Measurements from ENCODE around the gene DLG2.
"Not testable (repeated sequence)": the region's sequence is repeated elsewhere in the genome, so short reads cannot be mapped to it uniquely, and the experiment has no call there.

Gene DLG2

GRCh38 chr11:84886344-84886743, 740.8 kb downstream of the DLG2 start:
- H3K27me3 Mint-ChIP-seq = peaks cover 2% of the 10 kb centered on the region
- H3K9me3 Mint-ChIP-seq = peaks cover 2% of the 10 kb centered on the region
- no peak overlapping the region for H3K4me3 Mint-ChIP-seq
- no peak for ATAC-seq (ENCODE audit: low read depth)
- H3K27ac Mint-ChIP-seq = no peak overlapping the region
- peaks cover 3% of the 10 kb centered on the region for H3K36me3 Mint-ChIP-seq
- H3K4me1 Mint-ChIP-seq = peaks cover 2% of the 10 kb centered on the region
- no peak for DNase-seq (ENCODE audit: low spot score in 2 of 2)

GRCh38 chr11:84884836-84885235, 742.3 kb downstream of the DLG2 start:
- H3K4me1 Mint-ChIP-seq = peaks cover 2% of the 10 kb centered on the region
- H3K4me3 Mint-ChIP-seq = no peak overlapping the region
- no peak for DNase-seq (ENCODE audit: low spot score in 2 of 2)
- H3K27me3 Mint-ChIP-seq = peaks cover 2% of the 10 kb centered on the region
- no peak for ATAC-seq (ENCODE audit: low read depth)
- H3K9me3 Mint-ChIP-seq = peaks cover 2% of the 10 kb centered on the region
- H3K27ac Mint-ChIP-seq = no peak overlapping the region
- H3K36me3 Mint-ChIP-seq = peaks cover 3% of the 10 kb centered on the region

- Mint-ChIP-seq H3K4me1 (no peaks in the 10 kb centered on the region), H3K27ac (no peak overlapping the region), H3K9me3 (peaks cover 2% of the 10 kb centered on the region)
Measured at GRCh38 chr11:84882056-84882455, 745.1 kb downstream of the DLG2 start.

GRCh38 chr11:84871116-84871515, 756.0 kb downstream of the DLG2 start:
- no peak for ATAC-seq (ENCODE audit: low read depth)
- no peak for DNase-seq (ENCODE audit: low spot score in 2 of 2)
- Mint-ChIP-seq H3K4me3 (no peak overlapping the region), H3K27me3 (no peaks in the 10 kb centered on the region), H3K4me1 (peaks cover 4% of the 10 kb centered on the region), H3K27ac (no peak overlapping the region), H3K9me3 (peaks cover under 1% of the 10 kb centered on the region), H3K36me3 (peaks cover under 1% of the 10 kb centered on the region)

More at GRCh38 chr11:84882056-84882455, 745.1 kb downstream of the DLG2 start:
- H3K4me3 Mint-ChIP-seq = no peak overlapping the region
- peaks cover 3% of the 10 kb centered on the region for H3K36me3 Mint-ChIP-seq
- ATAC-seq (ENCODE audit: low read depth) (no peak), DNase-seq (ENCODE audit: low spot score in 2 of 2) (no peak)
- H3K27me3 Mint-ChIP-seq = no peaks in the 10 kb centered on the region

GRCh38 chr11:84870486-84870885, 756.7 kb downstream of the DLG2 start:
- Mint-ChIP-seq H3K27me3 (no peaks in the 10 kb centered on the region), H3K4me3 (no peak overlapping the region), H3K9me3 (no peaks in the 10 kb centered on the region), H3K27ac (no peak overlapping the region), H3K4me1 (peaks cover 5% of the 10 kb centered on the region), H3K36me3 (no peaks in the 10 kb centered on the region)
- no peak for DNase-seq (ENCODE audit: low spot score in 2 of 2)
- ATAC-seq (ENCODE audit: low read depth) = no peak

- H3K27me3 Mint-ChIP-seq = no peaks in the 10 kb centered on the region
- peaks cover 5% of the 10 kb centered on the region for H3K4me1 Mint-ChIP-seq
- no peaks in the 10 kb centered on the region for H3K36me3 Mint-ChIP-seq
- no peak overlapping the region for H3K27ac Mint-ChIP-seq
- no peak overlapping the region for H3K4me3 Mint-ChIP-seq
- no peak for DNase-seq (ENCODE audit: low spot score in 2 of 2)
- ATAC-seq (ENCODE audit: low read depth) = no peak
- H3K9me3 Mint-ChIP-seq = no peaks in the 10 kb centered on the region
Measured at GRCh38 chr11:84866922-84867321, 760.2 kb downstream of the DLG2 start.

- Mint-ChIP-seq H3K4me1 (peaks cover 5% of the 10 kb centered on the region), H3K4me3 (no peak overlapping the region), H3K9me3 (no peaks in the 10 kb centered on the region), H3K27ac (no peak overlapping the region), H3K36me3 (no peaks in the 10 kb centered on the region), H3K27me3 (no peaks in the 10 kb centered on the region)
- DNase-seq (ENCODE audit: low spot score in 2 of 2) (no peak), ATAC-seq (ENCODE audit: low read depth) (no peak)
Measured at GRCh38 chr11:84865791-84866535, 761.2 kb downstream of the DLG2 start.

GRCh38 chr11:84865257-84865656, 761.9 kb downstream of the DLG2 start:
- Mint-ChIP-seq H3K36me3 (no peaks in the 10 kb centered on the region), H3K4me3 (no peak overlapping the region), H3K4me1 (peaks cover 5% of the 10 kb centered on the region), H3K27ac (no peak overlapping the region), H3K9me3 (no peaks in the 10 kb centered on the region), H3K27me3 (no peaks in the 10 kb centered on the region)
- no peak for DNase-seq (ENCODE audit: low spot score in 2 of 2)
- no peak for ATAC-seq (ENCODE audit: low read depth)

- H3K27ac Mint-ChIP-seq = no peak overlapping the region
- no peak overlapping the region for H3K4me3 Mint-ChIP-seq
- DNase-seq (ENCODE audit: low spot score in 2 of 2) = no peak
- H3K27me3 Mint-ChIP-seq = no peaks in the 10 kb centered on the region
- H3K9me3 Mint-ChIP-seq = no peaks in the 10 kb centered on the region
- no peaks in the 10 kb centered on the region for H3K36me3 Mint-ChIP-seq
- H3K4me1 Mint-ChIP-seq = peaks cover 4% of the 10 kb centered on the region
- ATAC-seq (ENCODE audit: low read depth) = no peak
Measured at GRCh38 chr11:84857746-84858145, 769.4 kb downstream of the DLG2 start.

- Mint-ChIP-seq H3K4me3 (no peak overlapping the region), H3K9me3 (no peaks in the 10 kb centered on the region), H3K27ac (peak overlapping the region; percentile 2), H3K36me3 (no peaks in the 10 kb centered on the region), H3K27me3 (no peaks in the 10 kb centered on the region), H3K4me1 (peaks cover 4% of the 10 kb centered on the region)
- ATAC-seq (ENCODE audit: low read depth) (no peak), DNase-seq (ENCODE audit: low spot score in 2 of 2) (no peak)
Measured at GRCh38 chr11:84855508-84856245, 771.5 kb downstream of the DLG2 start.

GRCh38 chr11:84854498-84854880, 772.7 kb downstream of the DLG2 start:
- Mint-ChIP-seq H3K9me3 (no peaks in the 10 kb centered on the region), H3K27me3 (no peaks in the 10 kb centered on the region), H3K4me3 (no peak overlapping the region), H3K27ac (no peak overlapping the region), H3K4me1 (peaks cover 4% of the 10 kb centered on the region), H3K36me3 (no peaks in the 10 kb centered on the region)
- DNase-seq (ENCODE audit: low spot score in 2 of 2) = no peak
- no peak for ATAC-seq (ENCODE audit: low read depth)

GRCh38 chr11:84853841-84854497, 773.2 kb downstream of the DLG2 start:
- Mint-ChIP-seq H3K4me1 (peaks cover 4% of the 10 kb centered on the region), H3K4me3 (no peak overlapping the region), H3K27me3 (no peaks in the 10 kb centered on the region), H3K9me3 (no peaks in the 10 kb centered on the region), H3K36me3 (no peaks in the 10 kb centered on the region), H3K27ac (no peak overlapping the region)
- ATAC-seq (ENCODE audit: low read depth) = no peak
- DNase-seq (ENCODE audit: low spot score in 2 of 2) = no peak

GRCh38 chr11:84847842-84848241, 779.3 kb downstream of the DLG2 start:
- H3K36me3 Mint-ChIP-seq = no peaks in the 10 kb centered on the region
- H3K27me3 Mint-ChIP-seq = no peaks in the 10 kb centered on the region
- DNase-seq (ENCODE audit: low spot score in 2 of 2) (no peak), ATAC-seq (ENCODE audit: low read depth) (no peak)
- H3K4me3 Mint-ChIP-seq = no peak overlapping the region
- H3K9me3 Mint-ChIP-seq = no peaks in the 10 kb centered on the region
- H3K4me1 Mint-ChIP-seq = no peaks in the 10 kb centered on the region
- H3K27ac Mint-ChIP-seq = no peak overlapping the region

GRCh38 chr11:84840201-84840600, 786.9 kb downstream of the DLG2 start:
- not testable (repeated sequence) for ATAC-seq (ENCODE audit: low read depth); H3K4me3 Mint-ChIP-seq; H3K4me1 Mint-ChIP-seq; H3K36me3 Mint-ChIP-seq; DNase-seq (ENCODE audit: low spot score in 2 of 2); H3K9me3 Mint-ChIP-seq; H3K27ac Mint-ChIP-seq; H3K27me3 Mint-ChIP-seq

Measured in memory B cell (primary cell).